Suprapubic skin (tissue), 4 donors: ENCODE results near the gene MFSD12. TPM values are rescaled to one million over a fixed set of nuclear protein-coding genes. Genes with fewer than 3 reads are reported as not detected.

ENCODE experiments used
- DNase-seq, 2 donors: peaks; one replicate each; pipeline ENCODE4 v3.0.0-alpha.2; 2019; ENCODE audit warnings: low spot score in 2 of 2
- H3K27ac ChIP-seq: fragments of 200-600 bp; sonication (generic); one replicate; pipeline ENCODE4 v1.5.1; 2019
- H3K27me3 ChIP-seq: fragments of 200-600 bp; sonication (generic); one replicate; pipeline ENCODE4 v1.5.1; 2019
- H3K36me3 ChIP-seq: fragments of 200-600 bp; sonication (generic); one replicate; pipeline ENCODE4 v1.5.1; 2019
- H3K4me1 ChIP-seq: fragments of 200-600 bp; sonication (generic); one replicate; pipeline ENCODE4 v1.5.1; 2019
- H3K4me3 ChIP-seq: fragments of 200-600 bp; sonication (generic); one replicate; pipeline ENCODE4 v1.5.1; 2019; ENCODE audit warnings: mild to moderate bottlenecking
- H3K9me3 ChIP-seq: fragments of 200-600 bp; sonication (generic); one replicate; pipeline ENCODE4 v1.5.1; 2019
- EP300 ChIP-seq: sonication (generic); formaldehyde crosslinking; IDR thresholded peaks from one replicate; pipeline ENCODE4 v1.6.1; 2017; ENCODE audit warnings: antibody characterized with exemption
- POLR2A ChIP-seq, 2 donors: fragments of 450-650 bp; IDR thresholded peaks; one replicate each; pipeline ENCODE4 v1.6.1; 2017; ENCODE audit warnings: antibody characterized with exemption in 2 of 2, mild to moderate bottlenecking in 2 of 2, moderate library complexity in 2 of 2
- POLR2AphosphoS5 ChIP-seq, 3 donors: sonication (generic); formaldehyde crosslinking; IDR thresholded peaks; one replicate each; pipeline ENCODE4 v1.6.1; 2017; ENCODE audit warnings: antibody characterized with exemption in 3 of 3
- WGBS: methylation state at CpG from one replicate; pipeline ENCODE4 v1.1.5; 2018; 5-methylcytosine and 5-hydroxymethylcytosine counted together
- total RNA-seq, 4 donors: library from RNA; depleted of rRNA; stranded (reverse); fragments of >200 nt; gene quantifications; one replicate each; pipeline ENCODE4 v1.1.0, GENCODE V29; 2016
- TF ChIP-seq, protein P1 (sequence below), 2 donors: fragments of 200-600 bp in 1 of 2; fragments of 450-650 bp in 1 of 2; sonication (generic) in 1 of 2; IDR thresholded peaks; one replicate each; pipeline ENCODE4 v1.5.1; 2016 to 2019; ENCODE audit warnings: antibody characterized with exemption in 2 of 2, mild to moderate bottlenecking in 1 of 2, moderate library complexity in 1 of 2

MFSD12 gene
- total RNA-seq, 4 donors from 2014 or later, result 60.4 to 206 (median 119) TPM

DNA sequence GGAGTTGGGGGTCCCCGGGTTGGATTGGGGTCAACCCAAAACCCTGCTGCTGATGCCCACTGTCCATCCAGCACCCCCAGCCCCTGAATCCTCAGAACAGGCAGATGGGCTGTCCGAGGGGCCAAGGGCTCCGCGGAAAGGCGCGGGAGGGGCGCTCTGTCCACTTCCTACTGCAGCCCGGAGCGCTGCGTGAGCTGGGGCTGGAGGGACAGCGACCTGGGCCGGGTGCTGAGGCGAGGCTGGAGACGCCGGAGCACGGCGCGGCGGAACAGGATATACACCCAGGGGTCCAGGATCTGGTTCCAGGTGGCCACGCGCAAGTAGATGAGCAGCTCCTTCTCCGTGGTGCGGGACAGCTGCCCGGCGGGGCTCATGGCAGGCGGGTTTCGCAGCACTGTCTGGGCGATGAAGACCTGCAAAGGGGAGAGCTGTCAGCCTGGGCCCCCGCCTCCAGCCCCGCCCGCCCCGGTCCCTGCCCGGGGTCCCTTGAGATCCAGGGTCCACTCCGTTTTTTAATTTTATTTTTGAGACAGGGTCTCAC lies 38.2 kb upstream of the MFSD12 start:
- no peak for DNase-seq
- H3K4me3 ChIP-seq, result no peak overlapping the region
- H3K4me1 ChIP-seq, result no peaks in the 10 kb centered on the region
- no peaks in the 10 kb centered on the region for H3K9me3 ChIP-seq
- H3K27ac ChIP-seq, result no peak overlapping the region
- no peak for TF ChIP-seq EP300
- H3K27me3 ChIP-seq, result no peaks in the 10 kb centered on the region
- WGBS, result 73% methylated on average over 31 of the region's 34 CpGs
- no peaks in the 10 kb centered on the region for H3K36me3 ChIP-seq

DNA sequence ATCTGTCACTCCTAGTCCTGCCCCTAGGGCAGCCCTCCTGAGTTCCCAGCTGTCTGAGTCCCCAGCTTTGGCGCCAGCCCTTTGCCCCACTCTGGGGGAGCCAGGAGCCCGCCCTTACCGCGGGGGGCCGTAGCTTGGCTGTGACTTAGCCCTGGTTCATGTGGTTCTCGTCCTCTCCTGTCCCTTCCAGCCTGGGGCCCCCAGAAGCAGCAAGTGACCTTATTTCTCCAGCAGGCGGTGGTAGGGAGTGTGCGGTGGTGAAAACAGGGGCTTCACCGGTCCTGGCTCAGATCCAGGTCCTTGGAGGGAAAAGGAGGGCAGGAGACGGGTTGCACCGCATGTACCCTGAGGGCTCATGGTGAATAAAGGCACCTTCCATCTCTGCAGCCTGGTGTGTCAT lies 35.8 kb upstream of the MFSD12 start:
- WGBS, result 56% methylated on average over 10 of the region's 11 CpGs
- no peaks in the 10 kb centered on the region for H3K4me1 ChIP-seq
- H3K27me3 ChIP-seq, result no peaks in the 10 kb centered on the region
- TF ChIP-seq POLR2A (IDR thresholded peaks at IDR 0.05), result no peak
- TF ChIP-seq POLR2AphosphoS5 (IDR thresholded peaks at IDR 0.05), result no peak
- TF ChIP-seq EP300, result no peak
- TF ChIP-seq, protein P1, sequence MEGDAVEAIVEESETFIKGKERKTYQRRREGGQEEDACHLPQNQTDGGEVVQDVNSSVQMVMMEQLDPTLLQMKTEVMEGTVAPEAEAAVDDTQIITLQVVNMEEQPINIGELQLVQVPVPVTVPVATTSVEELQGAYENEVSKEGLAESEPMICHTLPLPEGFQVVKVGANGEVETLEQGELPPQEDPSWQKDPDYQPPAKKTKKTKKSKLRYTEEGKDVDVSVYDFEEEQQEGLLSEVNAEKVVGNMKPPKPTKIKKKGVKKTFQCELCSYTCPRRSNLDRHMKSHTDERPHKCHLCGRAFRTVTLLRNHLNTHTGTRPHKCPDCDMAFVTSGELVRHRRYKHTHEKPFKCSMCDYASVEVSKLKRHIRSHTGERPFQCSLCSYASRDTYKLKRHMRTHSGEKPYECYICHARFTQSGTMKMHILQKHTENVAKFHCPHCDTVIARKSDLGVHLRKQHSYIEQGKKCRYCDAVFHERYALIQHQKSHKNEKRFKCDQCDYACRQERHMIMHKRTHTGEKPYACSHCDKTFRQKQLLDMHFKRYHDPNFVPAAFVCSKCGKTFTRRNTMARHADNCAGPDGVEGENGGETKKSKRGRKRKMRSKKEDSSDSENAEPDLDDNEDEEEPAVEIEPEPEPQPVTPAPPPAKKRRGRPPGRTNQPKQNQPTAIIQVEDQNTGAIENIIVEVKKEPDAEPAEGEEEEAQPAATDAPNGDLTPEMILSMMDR (IDR thresholded peaks at IDR 0.05), result no peak
- no peaks in the 10 kb centered on the region for H3K9me3 ChIP-seq
- no peak overlapping the region for H3K27ac ChIP-seq
- no peak for DNase-seq
- H3K4me3 ChIP-seq, result no peak overlapping the region
- H3K36me3 ChIP-seq, result no peaks in the 10 kb centered on the region

DNA sequence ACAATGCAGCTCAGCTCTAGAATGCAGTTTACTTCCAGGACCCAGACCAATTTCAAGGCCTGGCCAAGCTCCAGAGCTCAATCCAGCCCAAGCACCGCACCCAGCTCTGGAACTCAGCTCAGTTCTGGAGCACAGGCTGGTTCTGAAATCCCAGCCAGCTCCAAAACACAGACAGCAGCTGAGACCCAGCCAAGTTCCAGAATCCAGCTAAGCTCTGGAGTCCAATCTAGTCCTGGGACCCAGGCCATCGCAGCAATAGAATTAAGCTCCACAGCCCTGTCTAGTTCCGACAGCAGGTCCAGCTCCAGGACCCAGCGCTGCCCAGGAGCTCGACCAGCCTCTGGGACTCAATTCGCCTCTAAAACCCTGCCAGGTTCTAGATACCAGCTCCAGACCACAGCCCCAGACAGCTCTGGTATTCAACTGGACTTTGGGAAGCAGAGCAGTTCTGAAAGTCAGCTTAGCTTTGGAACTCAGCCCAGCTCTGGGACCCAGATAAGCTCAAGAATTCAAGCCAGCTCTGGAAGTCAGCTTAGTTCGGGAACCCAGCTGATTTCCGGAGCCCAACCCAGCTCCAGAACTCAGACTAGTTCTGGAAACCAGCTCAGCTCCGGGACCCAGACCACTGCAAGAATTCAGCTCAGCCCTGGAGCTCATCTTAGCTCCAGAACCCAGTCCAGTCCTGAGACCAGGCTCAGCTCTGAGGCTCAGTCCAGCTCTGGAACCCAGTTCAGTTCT lies 34.7 kb upstream of the MFSD12 start:
- TF ChIP-seq EP300 (no peak), POLR2AphosphoS5 (IDR thresholded peaks at IDR 0.05) (no peak), POLR2A (IDR thresholded peaks at IDR 0.05) (no peak)
- TF ChIP-seq, protein P1 (IDR thresholded peaks at IDR 0.05), result no peak
- H3K9me3 ChIP-seq, result no peaks in the 10 kb centered on the region
- H3K4me1 ChIP-seq, result peaks cover 2% of the 10 kb centered on the region
- no peak overlapping the region for H3K4me3 ChIP-seq
- WGBS, result 17% methylated on average over 1 of the region's 9 CpGs
- H3K27me3 ChIP-seq, result no peaks in the 10 kb centered on the region
- H3K36me3 ChIP-seq, result no peaks in the 10 kb centered on the region
- no peak overlapping the region for H3K27ac ChIP-seq
- no peak for DNase-seq

DNA sequence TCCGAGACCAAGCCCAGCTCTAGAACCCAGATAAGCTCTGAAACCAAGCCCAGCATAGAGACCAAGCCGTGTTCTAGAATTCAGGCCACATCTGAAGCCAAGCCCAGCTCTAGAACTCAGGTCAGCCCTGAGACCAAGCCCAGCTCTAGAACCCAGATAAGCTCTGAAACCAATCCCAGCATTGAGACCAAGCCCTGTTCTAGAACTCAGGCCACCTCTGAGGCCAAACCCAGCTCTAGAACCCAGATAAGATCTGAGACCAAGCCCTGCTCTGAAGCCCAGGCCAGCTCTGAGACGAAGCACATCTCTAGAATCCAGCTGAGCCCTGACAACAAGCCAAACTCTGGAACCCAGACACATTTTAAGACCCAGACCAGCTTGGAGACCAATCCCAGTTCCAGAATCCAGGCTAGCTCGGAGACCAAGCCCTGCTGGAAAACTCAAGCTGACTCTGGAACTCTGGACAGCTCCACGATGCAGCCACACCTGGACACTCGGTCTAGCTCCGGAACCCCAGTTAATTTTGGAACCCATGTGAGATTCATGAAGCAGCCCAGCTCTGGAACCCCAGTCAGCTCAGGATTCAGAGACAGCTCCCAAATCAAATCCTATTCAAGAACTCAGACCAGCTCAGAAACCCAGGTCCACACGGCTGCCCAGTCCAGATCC lies 33.7 kb upstream of the MFSD12 start:
- no peak for DNase-seq
- 88% methylated on average over 6 of the region's 8 CpGs for WGBS
- Histone ChIP-seq H3K27me3 (peaks cover 9% of the 10 kb centered on the region), H3K36me3 (no peaks in the 10 kb centered on the region), H3K9me3 (no peaks in the 10 kb centered on the region), H3K4me1 (peaks cover 11% of the 10 kb centered on the region), H3K27ac (no peak overlapping the region), H3K4me3 (no peak overlapping the region)
- no peak for TF ChIP-seq EP300
- TF ChIP-seq POLR2AphosphoS5 (IDR thresholded peaks at IDR 0.05), result no peak
- TF ChIP-seq POLR2A (IDR thresholded peaks at IDR 0.05), result no peak
- TF ChIP-seq, protein P1 (IDR thresholded peaks at IDR 0.05), result no peak

DNA sequence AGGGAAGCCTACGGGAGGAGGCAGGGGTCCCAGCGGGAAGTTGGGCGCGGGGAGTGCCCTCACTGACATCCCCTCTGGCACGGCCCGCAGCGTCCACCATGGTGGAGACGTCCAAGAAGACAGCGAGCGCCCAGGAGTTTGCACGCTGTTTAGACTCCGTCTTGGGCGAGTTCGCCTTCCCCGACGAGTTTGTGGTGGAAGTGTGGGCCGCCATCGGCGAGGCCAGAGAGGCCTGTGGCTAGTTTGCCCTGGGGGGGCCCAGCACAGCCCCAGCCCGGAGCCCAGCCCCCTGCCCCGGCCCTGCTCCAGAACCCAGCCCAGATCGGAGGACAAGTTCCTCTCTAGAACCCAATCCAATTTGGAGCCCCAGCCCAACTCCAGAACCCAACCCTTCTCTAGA lies 32.6 kb upstream of the MFSD12 start:
- WGBS, result 92% methylated on average over 11 of the region's 22 CpGs
- TF ChIP-seq EP300 (no peak), POLR2A (IDR thresholded peaks at IDR 0.05) (no peak), POLR2AphosphoS5 (IDR thresholded peaks at IDR 0.05) (no peak)
- TF ChIP-seq, protein P1 (IDR thresholded peaks at IDR 0.05), result no peak
- Histone ChIP-seq H3K4me1 (peaks cover 21% of the 10 kb centered on the region), H3K36me3 (no peaks in the 10 kb centered on the region), H3K9me3 (no peaks in the 10 kb centered on the region), H3K4me3 (no peak overlapping the region), H3K27me3 (peaks cover 20% of the 10 kb centered on the region), H3K27ac (no peak overlapping the region)
- no peak for DNase-seq
